Retinal pigment epithelial cell (primary cell): Measurements from ENCODE around the gene YIF1B.

ENCODE experiments used
- DNase-seq: peaks from one replicate; pipeline ENCODE4 v3.0.0-alpha.2; 2010; ENCODE audit warnings: low read depth
- H3K4me3 ChIP-seq: 2 replicates; pipeline ENCODE4 v1.5.1; 2011; ENCODE audit warnings: mild to moderate bottlenecking, low read length, control low read depth, moderate library complexity
- CTCF ChIP-seq: conservative IDR thresholded peaks from 2 replicates; pipeline ENCODE4 v1.5.1; 2011; ENCODE audit warnings: low read depth, low read length, control low read depth, inconsistent platforms

Gene YIF1B

GRCh38 chr19:38255383-38256014 lies 60.2 kb downstream of the YIF1B start:
- no peak overlapping the region for H3K4me3 ChIP-seq
- no peak for DNase-seq

GRCh38 chr19:38253788-38254187 lies 62.0 kb downstream of the YIF1B start:
- no peak for TF ChIP-seq CTCF
- H3K4me3 ChIP-seq, result no peak overlapping the region
- no peak for DNase-seq

More at GRCh38 chr19:38255383-38256014, 60.2 kb downstream of the YIF1B start:
- TF ChIP-seq CTCF, result no peak
